GM12875 (cell line): Measurements from ENCODE around the gene GMPPA.

Experiments
- H3K4me3 ChIP-seq: one replicate; pipeline ENCODE4 v1.5.1; 2011; ENCODE audit warnings: low read depth, low read length, control low read depth
- CTCF ChIP-seq: IDR thresholded peaks from 2 replicates; pipeline ENCODE4 v1.5.1; 2011; ENCODE audit warnings: low read depth, mild to moderate bottlenecking, control low read depth, inconsistent platforms, low read length, moderate library complexity, borderline replicate concordance; ENCODE audit not compliant: insufficient read depth

GMPPA gene

GRCh38 chr2:219482674-219483405 lies 15.9 kb upstream of the GMPPA start:
- TF ChIP-seq CTCF = no peak
- H3K4me3 ChIP-seq = no peak overlapping the region

GRCh38 chr2:219483451-219484342 lies 15.0 kb upstream of the GMPPA start:
- no peak overlapping the region for H3K4me3 ChIP-seq
- TF ChIP-seq CTCF = no peak

- H3K4me3 ChIP-seq = no peak overlapping the region
- TF ChIP-seq CTCF = no peak
Observed at GRCh38 chr2:219484343-219485200, 14.1 kb upstream of the GMPPA start.

GRCh38 chr2:219485201-219485580 lies 13.5 kb upstream of the GMPPA start:
- TF ChIP-seq CTCF = no peak
- no peak overlapping the region for H3K4me3 ChIP-seq

GRCh38 chr2:219486380-219486959 lies 12.2 kb upstream of the GMPPA start:
- TF ChIP-seq CTCF = no peak
- no peak overlapping the region for H3K4me3 ChIP-seq

GRCh38 chr2:219488149-219488843 lies 10.4 kb upstream of the GMPPA start:
- no peak overlapping the region for H3K4me3 ChIP-seq
- TF ChIP-seq CTCF = no peak
